DOHH2 (cell line): ENCODE measurements around the gene UROC1.

Experiments
- CTCF ChIP-seq: fragments of 200-600 bp; sonication (generic); IDR thresholded peaks from one replicate; pipeline ENCODE4 v1.5.1; 2014; ENCODE audit warnings: antibody characterized with exemption, mild to moderate bottlenecking, low read depth, low read length; ENCODE audit not compliant: poor library complexity, severe bottlenecking
- EZH2phosphoT487 ChIP-seq: fragments of 200-600 bp; sonication (generic); IDR thresholded peaks from 2 replicates; pipeline ENCODE4 v1.6.1; 2017; ENCODE audit warnings: borderline replicate concordance, mild to moderate bottlenecking, antibody characterized with exemption, low read length, moderate library complexity, mixed read lengths

- TF ChIP-seq CTCF = no peak
- TF ChIP-seq EZH2phosphoT487 = no peak
Observed at GRCh38 chr3:126484148-126484547, 33.4 kb downstream of the UROC1 start.
